ENCODE measurements around the gene SPANXB1. TPM values are rescaled to one million over a fixed set of nuclear protein-coding genes. Genes with fewer than 3 reads are reported as not detected.
"Not testable (repeated sequence)": the region's sequence is repeated elsewhere in the genome, so short reads cannot be mapped to it uniquely, and the experiment has no call there.

SPANXB1 gene
- total and polyA plus RNA-seq, 2 donors = 0.41 TPM; not detected in 1

GRCh38 chrX:141052098-141052497 is 49.7 kb downstream of the SPANXB1 start:
- H3K27me3 ChIP-seq (ENCODE audit: control insufficient read depth in 2 of 2, insufficient read depth in 1 of 2, low read length in 1 of 2); H3K4me1 ChIP-seq (ENCODE audit: control insufficient read depth in 2 of 2, insufficient read depth in 2 of 2, low read length in 2 of 2); H3K36me3 ChIP-seq (ENCODE audit: control insufficient read depth in 2 of 2, insufficient read depth in 2 of 2, low read length in 1 of 2); H3K4me3 ChIP-seq (ENCODE audit: low read length in 2 of 2); DNase-seq (ENCODE audit: low read depth in 6 of 9, low spot score in 9 of 9); H3K27ac ChIP-seq (ENCODE audit: low read depth in 1 of 2, low read length in 1 of 2); H3K9me3 ChIP-seq (ENCODE audit: control insufficient read depth in 2 of 2, insufficient read depth in 1 of 2, low read length in 1 of 2): not testable (repeated sequence)
- 57% methylated on average over 5 of the region's 5 CpGs for WGBS

Other genes starting within 250 kb of the SPANXB1 start
- 1.8 TPM for gene LDOC1, start 174.5 kb downstream of the SPANXB1 start, total RNA-seq
- 31.3 TPM for gene LDOC1, start 174.5 kb downstream of the SPANXB1 start, polyA plus RNA-seq
- gene SPANXC, start 239.9 kb downstream of the SPANXB1 start, total RNA-seq = 0.24 TPM
- not detected for gene SPANXC, start 239.9 kb downstream of the SPANXB1 start, polyA plus RNA-seq

Measured in thymus (tissue), 11 donors.